ENCODE results near the gene TMBIM1. TPM values are rescaled to one million over a fixed set of nuclear protein-coding genes. Genes with fewer than 3 reads are reported as not detected.
A peak's percentile ranks its signal among the peaks of the same experiment; 100 is the strongest.

TMBIM1 gene
- total and polyA plus RNA-seq, 5 experiments from 2014 or later = 75.8 to 114 (median 95.1) TPM

- Mint-ChIP-seq H3K27me3 (no peaks in the 10 kb centered on the region), H3K4me1 (peaks cover 15 to 45% (median 41%) of the 10 kb centered on the region in 4 donors), H3K4me3 (no peak overlapping the region), H3K27ac (peak overlapping the region in 1 of 10 donors; percentile 55), H3K9me3 (no peaks in the 10 kb centered on the region), H3K36me3 (peaks cover 0 to 43% (median 0%) of the 10 kb centered on the region in 3 donors)
- no peak for ATAC-seq
- DNase-seq = peak in 1 of 10 donors; percentile 45
- POLR2A ChIA-PET = interaction anchor here (1.0 kb wide), 1 partner anchor 50 kb away, joined by 3 read pairs; no protein-coding TSS in a partner anchor
Measured at GRCh38 chr2:218266316-218266979, 25.9 kb downstream of the TMBIM1 start.

DNA sequence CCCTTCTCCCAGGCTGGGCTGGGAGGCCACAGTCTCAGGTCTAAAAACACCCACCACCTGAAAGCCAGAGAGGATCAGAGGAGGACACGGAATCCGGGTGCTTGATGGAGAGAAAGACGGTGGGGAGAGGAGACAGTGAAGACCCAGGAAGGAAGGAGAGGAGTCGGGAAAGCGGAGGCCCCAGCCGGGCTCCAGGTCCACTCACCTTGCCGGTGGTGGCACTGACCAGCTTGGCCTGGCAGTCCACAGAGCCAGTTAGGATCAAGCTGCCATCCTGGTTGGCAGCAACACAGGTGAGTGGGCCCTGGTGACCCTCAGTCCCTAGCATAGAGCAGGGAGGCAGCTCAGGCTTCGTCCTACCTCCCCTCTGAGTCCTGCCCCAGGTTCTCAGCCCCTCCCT is 26.7 kb downstream of the TMBIM1 start:
- POLR2A ChIA-PET = no interaction called here
- H3K36me3 Mint-ChIP-seq = peaks cover 0 to 43% (median 0%) of the 10 kb centered on the region in 3 donors
- peak overlapping the region in 2 of 10 donors; percentile 25 to 90 for H3K27ac Mint-ChIP-seq
- ATAC-seq = no peak
- peak in 1 of 10 donors; percentile 9 for DNase-seq
- H3K27me3 Mint-ChIP-seq = no peaks in the 10 kb centered on the region
- peaks cover 10 to 40% (median 34%) of the 10 kb centered on the region in 4 donors for H3K4me1 Mint-ChIP-seq
- H3K4me3 Mint-ChIP-seq = peak overlapping the region in 1 of 10 donors; percentile 45
- H3K9me3 Mint-ChIP-seq = no peaks in the 10 kb centered on the region

DNA sequence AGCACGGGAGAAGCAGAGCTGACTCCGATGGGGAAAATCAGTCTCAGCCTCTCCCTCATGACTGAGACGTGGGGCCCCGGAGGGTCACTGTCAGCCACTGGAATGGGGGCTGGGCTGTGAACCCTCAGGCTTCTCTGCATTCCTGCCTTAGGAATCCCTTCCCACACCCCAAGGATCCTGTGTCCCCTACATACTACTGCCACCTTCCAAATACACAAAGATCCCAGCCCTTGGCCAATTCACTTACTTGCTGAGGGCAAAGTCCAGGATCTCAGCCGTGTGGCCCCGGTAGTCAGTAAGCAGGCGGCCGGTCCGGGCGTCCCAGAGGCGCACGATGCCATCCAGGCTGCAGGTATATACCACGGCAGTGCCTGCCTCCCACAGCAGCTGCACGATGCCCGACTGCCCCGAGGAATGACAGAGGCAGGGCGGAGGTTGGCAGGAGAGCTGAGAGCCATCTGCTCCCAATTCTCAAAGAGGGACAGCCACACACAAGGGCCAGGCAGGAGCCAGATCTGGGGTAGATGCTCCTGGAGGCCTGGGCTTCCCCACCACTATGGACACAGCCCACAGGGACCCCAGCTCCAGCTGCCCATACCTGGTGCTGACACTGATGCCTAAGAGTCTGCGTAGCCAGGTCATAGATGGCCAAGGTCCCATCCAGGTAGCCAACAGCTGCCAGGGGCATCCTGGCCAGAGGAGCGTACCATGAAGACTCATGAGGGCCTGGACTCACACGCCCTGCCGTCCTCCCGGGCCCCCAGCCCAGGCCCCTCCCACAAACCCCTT is 27.3 kb downstream of the TMBIM1 start:
- peaks cover 0 to 42% (median 0%) of the 10 kb centered on the region in 3 donors for H3K36me3 Mint-ChIP-seq
- peak in 1 of 10 donors; percentile 53 for DNase-seq
- peak overlapping the region in 2 of 10 donors; percentile 19 to 27 for H3K27ac Mint-ChIP-seq
- H3K27me3 Mint-ChIP-seq = no peaks in the 10 kb centered on the region
- H3K4me3 Mint-ChIP-seq = peak overlapping the region in 2 of 10 donors; percentile 2 to 51
- peaks cover 8 to 36% (median 31%) of the 10 kb centered on the region in 4 donors for H3K4me1 Mint-ChIP-seq
- ATAC-seq = no peak
- POLR2A ChIA-PET = no interaction called here
- no peaks in the 10 kb centered on the region for H3K9me3 Mint-ChIP-seq

DNA sequence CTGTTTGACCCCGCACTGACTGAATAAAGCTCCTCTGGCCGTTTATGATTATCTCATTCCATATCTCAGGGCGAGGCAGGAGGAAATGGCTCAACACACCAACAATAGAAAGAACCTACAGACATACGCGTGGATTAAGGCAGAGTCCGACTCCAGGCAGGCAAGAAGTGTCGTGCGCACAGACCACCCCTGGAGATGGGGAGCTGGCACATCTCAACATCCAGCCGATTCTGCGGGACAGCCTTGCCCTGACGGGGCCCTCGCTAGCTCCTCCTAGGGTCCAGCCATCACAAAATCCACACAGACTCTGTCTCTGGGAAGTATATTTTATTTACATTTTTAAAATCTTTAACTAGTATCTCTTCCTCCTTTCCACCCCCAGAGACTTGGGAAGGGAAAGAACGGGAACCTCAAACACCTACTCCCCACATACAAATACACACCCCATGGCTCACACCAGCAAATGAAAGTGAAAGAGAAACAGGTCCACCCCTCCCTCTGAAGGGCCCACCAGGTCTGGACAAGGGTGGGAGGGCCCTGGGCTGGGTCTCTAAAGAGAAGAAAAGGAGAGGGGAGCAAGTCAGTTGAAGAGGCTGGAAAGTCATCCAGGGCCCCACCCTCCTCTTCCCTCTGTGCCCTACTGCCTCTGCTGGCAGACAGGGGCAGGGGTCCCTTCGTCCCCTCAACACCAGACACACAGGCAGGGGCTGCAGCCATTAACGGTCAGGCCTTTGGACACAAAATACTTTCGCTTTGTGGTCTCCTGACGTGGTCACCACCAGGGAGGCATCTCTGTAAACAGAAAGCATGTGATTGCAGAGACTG is 28.3 kb downstream of the TMBIM1 start:
- H3K9me3 Mint-ChIP-seq = no peaks in the 10 kb centered on the region
- H3K4me3 Mint-ChIP-seq = no peak overlapping the region
- no peaks in the 10 kb centered on the region for H3K27me3 Mint-ChIP-seq
- POLR2A ChIA-PET = no interaction called here
- H3K36me3 Mint-ChIP-seq = peaks cover 0 to 36% (median 0%) of the 10 kb centered on the region in 3 donors
- H3K27ac Mint-ChIP-seq = peak overlapping the region in 3 of 10 donors; percentile 10 to 68 (median 19)
- no peak for ATAC-seq
- no peak for DNase-seq
- H3K4me1 Mint-ChIP-seq = peaks cover 9 to 38% (median 30%) of the 10 kb centered on the region in 4 donors

- Mint-ChIP-seq H3K9me3 (no peaks in the 10 kb centered on the region), H3K4me1 (peaks cover 10 to 42% (median 35%) of the 10 kb centered on the region in 4 donors), H3K36me3 (peaks cover 0 to 33% (median 0%) of the 10 kb centered on the region in 3 donors), H3K27me3 (no peaks in the 10 kb centered on the region), H3K27ac (peak overlapping the region in 2 of 10 donors; percentile 49 to 50), H3K4me3 (no peak overlapping the region)
- ATAC-seq (no peak), DNase-seq (no peak)
- POLR2A ChIA-PET = no interaction called here
Measured at GRCh38 chr2:218262631-218263586, 29.4 kb downstream of the TMBIM1 start.

DNA sequence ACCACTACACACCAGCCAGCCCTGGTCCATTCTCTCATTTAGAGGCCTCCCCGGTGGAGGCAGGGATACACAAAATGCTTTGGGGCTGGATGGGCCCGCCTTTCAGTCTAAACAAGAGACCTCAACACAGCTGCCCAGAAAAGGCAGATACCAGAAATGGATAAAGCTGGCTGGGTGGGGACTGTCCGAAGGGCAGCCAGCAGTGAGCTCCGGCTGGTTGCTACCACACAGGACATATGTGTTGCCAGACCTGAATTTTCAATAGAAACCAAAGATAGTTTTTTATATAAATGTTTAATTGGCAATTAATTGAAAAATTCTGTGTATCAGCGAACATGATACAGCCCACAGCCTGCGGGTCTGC is 30.1 kb downstream of the TMBIM1 start:
- H3K27ac Mint-ChIP-seq = peak overlapping the region in 2 of 10 donors; percentile 22 to 49
- H3K27me3 Mint-ChIP-seq = no peaks in the 10 kb centered on the region

GRCh38 chr2:218261423-218262236 is 30.7 kb downstream of the TMBIM1 start:
- peak overlapping the region in 8 of 10 donors; percentile 5 to 86 (median 42) for H3K27ac Mint-ChIP-seq
- no peaks in the 10 kb centered on the region for H3K9me3 Mint-ChIP-seq
- POLR2A ChIA-PET = interaction anchor here (0.7 to 1.1 kb wide), 3 partner anchors 8 to 22 kb away, joined by 3 to 6 read pairs (median 4); partner anchors contain the start of genes AAMP and PNKD
- H3K4me1 Mint-ChIP-seq = peaks cover 10 to 44% (median 34%) of the 10 kb centered on the region in 4 donors
- no peaks in the 10 kb centered on the region for H3K27me3 Mint-ChIP-seq
- H3K4me3 Mint-ChIP-seq = peak overlapping the region in 2 of 10 donors; percentile 34 to 52
- peaks cover 0 to 21% (median 0%) of the 10 kb centered on the region in 3 donors for H3K36me3 Mint-ChIP-seq
- DNase-seq (no peak), ATAC-seq (no peak)

More for the DNA sequence above, 30.1 kb downstream of the TMBIM1 start:
- Mint-ChIP-seq H3K36me3 (peaks cover 0 to 26% (median 0%) of the 10 kb centered on the region in 3 donors), H3K4me1 (peaks cover 12 to 43% (median 36%) of the 10 kb centered on the region in 4 donors), H3K9me3 (no peaks in the 10 kb centered on the region), H3K4me3 (no peak overlapping the region)
- POLR2A ChIA-PET = interaction anchor here (1.1 kb wide), 2 partner anchors 8 to 22 kb away, joined by 4 to 6 read pairs; partner anchors contain the start of genes AAMP and PNKD
- DNase-seq (no peak), ATAC-seq (no peak)

DNA sequence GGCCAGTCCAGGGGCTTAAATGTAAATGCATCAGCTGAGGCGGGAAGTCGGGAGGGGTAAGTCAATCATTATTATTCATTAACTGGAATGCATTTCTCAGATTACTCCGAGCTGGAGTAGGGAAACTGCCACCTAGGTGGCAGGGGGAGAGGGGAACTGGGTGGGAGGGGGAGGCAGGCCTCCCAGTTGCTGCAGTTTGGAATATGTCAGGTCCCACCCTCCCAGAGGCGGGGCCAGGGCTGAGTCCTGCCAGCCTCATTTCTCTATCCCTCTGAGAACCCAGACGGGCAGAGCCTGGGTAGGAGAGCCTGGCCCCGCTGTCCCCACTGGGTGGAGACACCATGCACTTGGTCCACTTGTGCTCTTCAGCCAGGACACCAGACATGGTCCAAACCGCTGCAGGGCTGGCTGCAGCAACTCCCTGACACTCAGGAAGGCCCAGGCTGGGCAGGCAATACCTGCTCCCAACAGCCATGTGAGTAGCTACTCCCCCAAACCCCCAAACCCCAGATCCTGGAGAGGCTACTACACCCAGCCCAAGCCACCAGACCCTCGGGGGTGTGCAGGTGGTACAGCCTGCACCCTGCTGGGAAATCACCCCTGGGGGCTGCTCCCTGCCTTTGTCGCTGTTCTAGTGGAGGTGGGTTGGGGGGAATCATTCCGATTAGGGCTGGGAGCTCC is 31.4 kb downstream of the TMBIM1 start, which contains the start of gene GPBAR1:
Gene GPBAR1, plus strand, starts transcription at position 274 of the 681 bp plus-strand sequence. CDS start 1,710 bp downstream, outside the sequence.
- DNase-seq (no peak), ATAC-seq (no peak)
- POLR2A ChIA-PET = interaction anchor here (0.7 to 1.1 kb wide), 3 partner anchors 9 to 23 kb away, joined by 3 to 6 read pairs (median 4); partner anchors contain the start of genes AAMP and PNKD
- peaks cover 10 to 42% (median 31%) of the 10 kb centered on the region in 4 donors for H3K4me1 Mint-ChIP-seq
- H3K36me3 Mint-ChIP-seq = peaks cover 0 to 25% (median 2%) of the 10 kb centered on the region in 3 donors
- H3K4me3 Mint-ChIP-seq = peak within 1 kb of the TSS in 2 of 10 donors; percentile 34 to 52
- H3K27ac Mint-ChIP-seq = peak within 1 kb of the TSS; percentile 59 to 91 (median 80)
- no peaks in the 10 kb centered on the region for H3K27me3 Mint-ChIP-seq
- H3K9me3 Mint-ChIP-seq = no peaks in the 10 kb centered on the region

GRCh38 chr2:218260166-218260565 is 32.1 kb downstream of the TMBIM1 start:
- H3K9me3 Mint-ChIP-seq = no peaks in the 10 kb centered on the region
- DNase-seq = no peak
- POLR2A ChIA-PET = no interaction called here
- H3K27me3 Mint-ChIP-seq = no peaks in the 10 kb centered on the region
- peaks cover 0 to 26% (median 2%) of the 10 kb centered on the region in 3 donors for H3K36me3 Mint-ChIP-seq
- peaks cover 10 to 41% (median 26%) of the 10 kb centered on the region in 4 donors for H3K4me1 Mint-ChIP-seq
- H3K27ac Mint-ChIP-seq = peak overlapping the region in 8 of 10 donors; percentile 59 to 91 (median 81)
- H3K4me3 Mint-ChIP-seq = no peak overlapping the region
- ATAC-seq = no peak

All from naive thymus-derived CD8-positive, alpha-beta T cell (primary cell).